Ascending aorta (tissue), 2 donors: ENCODE data around the gene DPP8. TPM values are rescaled to one million over a fixed set of nuclear protein-coding genes. Genes with fewer than 3 reads are reported as not detected.
A peak's percentile ranks its signal among the peaks of the same experiment; 100 is the strongest.

Source experiments
- DNase-seq, 2 donors: peaks; one replicate each; pipeline ENCODE4 v3.0.0-alpha.2; 2019; ENCODE audit warnings: low spot score in 2 of 2
- H3K27ac ChIP-seq, 2 donors: fragments of 200-600 bp; sonication (generic); one replicate each; pipeline ENCODE4 v1.5.1; 2016 to 2017; ENCODE audit warnings: mild to moderate bottlenecking in 1 of 2
- H3K27me3 ChIP-seq: fragments of 200-600 bp; sonication (generic); one replicate; pipeline ENCODE4 v1.5.1; 2017
- H3K36me3 ChIP-seq, 2 donors: fragments of 200-600 bp; sonication (generic); one replicate each; pipeline ENCODE4 v1.5.1; 2016
- H3K4me1 ChIP-seq, 2 donors: fragments of 200-600 bp; sonication (generic); one replicate each; pipeline ENCODE4 v1.5.1; 2016 to 2017; ENCODE audit warnings: mild to moderate bottlenecking in 1 of 2
- H3K4me3 ChIP-seq, 2 donors: fragments of 200-600 bp; sonication (generic); one replicate each; pipeline ENCODE4 v1.5.1; 2016 to 2017; ENCODE audit warnings: mild to moderate bottlenecking in 1 of 2
- H3K9me3 ChIP-seq, 2 donors: fragments of 200-600 bp; sonication (generic); one replicate each; pipeline ENCODE4 v1.5.1; 2016
- intact Hi-C: fragments of 100-400 bp; cut with DNase I; formaldehyde crosslinking; loops from one replicate; pipeline ENCODE4 v1.15.1; 2023
- total RNA-seq: library from RNA; depleted of rRNA; stranded (reverse); fragments of >200 nt; gene quantifications from one replicate; pipeline ENCODE4 v1.1.0, GENCODE V29; 2016
- TF ChIP-seq, protein P1 (sequence below), 3 experiments: fragments of 200-600 bp in 2 of 3; fragments of 450-650 bp in 1 of 3; sonication (generic) in 2 of 3; IDR thresholded peaks; one replicate each; pipeline ENCODE4 v1.5.1; 2016 to 2019; ENCODE audit warnings: antibody characterized with exemption in 3 of 3, mild to moderate bottlenecking in 1 of 3, moderate library complexity in 1 of 3

DPP8 gene
- total RNA-seq, 1 donor from 2014 or later: 69.0 TPM

GRCh38 chr15:65450556-65450955 lies 66.9 kb downstream of the DPP8 start:
- TF ChIP-seq, protein P1, sequence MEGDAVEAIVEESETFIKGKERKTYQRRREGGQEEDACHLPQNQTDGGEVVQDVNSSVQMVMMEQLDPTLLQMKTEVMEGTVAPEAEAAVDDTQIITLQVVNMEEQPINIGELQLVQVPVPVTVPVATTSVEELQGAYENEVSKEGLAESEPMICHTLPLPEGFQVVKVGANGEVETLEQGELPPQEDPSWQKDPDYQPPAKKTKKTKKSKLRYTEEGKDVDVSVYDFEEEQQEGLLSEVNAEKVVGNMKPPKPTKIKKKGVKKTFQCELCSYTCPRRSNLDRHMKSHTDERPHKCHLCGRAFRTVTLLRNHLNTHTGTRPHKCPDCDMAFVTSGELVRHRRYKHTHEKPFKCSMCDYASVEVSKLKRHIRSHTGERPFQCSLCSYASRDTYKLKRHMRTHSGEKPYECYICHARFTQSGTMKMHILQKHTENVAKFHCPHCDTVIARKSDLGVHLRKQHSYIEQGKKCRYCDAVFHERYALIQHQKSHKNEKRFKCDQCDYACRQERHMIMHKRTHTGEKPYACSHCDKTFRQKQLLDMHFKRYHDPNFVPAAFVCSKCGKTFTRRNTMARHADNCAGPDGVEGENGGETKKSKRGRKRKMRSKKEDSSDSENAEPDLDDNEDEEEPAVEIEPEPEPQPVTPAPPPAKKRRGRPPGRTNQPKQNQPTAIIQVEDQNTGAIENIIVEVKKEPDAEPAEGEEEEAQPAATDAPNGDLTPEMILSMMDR (IDR thresholded peaks at IDR 0.05): no peak
- intact Hi-C loops: no loop called here
- Histone ChIP-seq H3K36me3 (peaks cover 53 to 76% of the 10 kb centered on the region in 2 donors), H3K4me3 (no peak overlapping the region), H3K27me3 (no peaks in the 10 kb centered on the region), H3K9me3 (no peaks in the 10 kb centered on the region), H3K4me1 (no peaks in the 10 kb centered on the region), H3K27ac (no peak overlapping the region)
- no peak for DNase-seq

DNA sequence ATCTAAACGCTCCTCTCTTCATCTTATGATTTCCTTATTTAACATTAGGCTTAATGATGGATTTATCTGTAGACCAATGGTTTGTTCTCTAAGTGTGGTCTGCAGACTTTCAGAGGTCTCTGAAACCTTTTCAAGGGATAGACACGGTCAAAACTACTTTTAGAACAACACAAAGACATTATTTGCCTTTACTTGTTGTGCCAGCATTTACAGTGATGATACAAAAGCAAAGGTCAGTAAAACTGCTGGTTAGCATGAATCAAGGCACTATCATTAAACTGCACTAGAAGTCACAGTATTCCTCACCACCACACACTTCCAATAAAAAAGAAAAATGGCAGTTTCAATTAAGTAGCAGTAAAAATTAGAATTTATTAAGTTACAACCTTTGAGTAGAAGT lies 70.3 kb downstream of the DPP8 start:
- Histone ChIP-seq H3K9me3 (no peaks in the 10 kb centered on the region), H3K27ac (no peak overlapping the region), H3K4me1 (no peaks in the 10 kb centered on the region), H3K4me3 (no peak overlapping the region), H3K27me3 (no peaks in the 10 kb centered on the region), H3K36me3 (peaks cover 37 to 57% of the 10 kb centered on the region in 2 donors)
- TF ChIP-seq, protein P1 (IDR thresholded peaks at IDR 0.05): no peak
- DNase-seq: no peak
- intact Hi-C loops: no loop called here

DNA sequence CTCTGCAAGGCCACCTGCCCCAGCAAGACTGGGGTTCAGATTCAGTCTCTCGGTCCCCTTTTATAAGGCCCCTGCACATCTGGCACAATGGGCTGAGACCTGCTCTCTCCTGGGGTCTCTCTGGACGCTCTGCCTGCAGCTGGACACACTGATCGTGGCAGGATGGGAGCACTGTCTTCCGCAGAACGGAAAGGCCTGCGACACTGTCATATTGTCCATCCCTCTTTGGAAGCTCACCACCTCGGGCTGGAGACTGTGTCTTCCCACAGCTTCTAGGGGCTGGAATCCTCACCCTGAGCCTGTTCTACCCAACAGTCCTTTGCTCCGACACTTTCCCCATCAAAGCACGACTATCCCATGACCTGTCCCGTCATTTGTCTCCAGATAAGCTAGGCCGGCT lies 83.3 kb downstream of the DPP8 start:
- TF ChIP-seq, protein P1 (IDR thresholded peaks at IDR 0.05): no peak
- Histone ChIP-seq H3K9me3 (no peaks in the 10 kb centered on the region), H3K4me1 (no peaks in the 10 kb centered on the region), H3K27me3 (no peaks in the 10 kb centered on the region), H3K27ac (no peak overlapping the region), H3K4me3 (no peak overlapping the region), H3K36me3 (no peaks in the 10 kb centered on the region)
- no peak for DNase-seq
- intact Hi-C loops: no loop called here

GRCh38 chr15:65431731-65432130 lies 85.8 kb downstream of the DPP8 start:
- Histone ChIP-seq H3K4me3 (no peak overlapping the region), H3K27ac (no peak overlapping the region), H3K36me3 (no peaks in the 10 kb centered on the region), H3K27me3 (no peaks in the 10 kb centered on the region), H3K4me1 (no peaks in the 10 kb centered on the region), H3K9me3 (no peaks in the 10 kb centered on the region)
- intact Hi-C loops: no loop called here
- no peak for DNase-seq
- TF ChIP-seq, protein P1 (IDR thresholded peaks at IDR 0.05): no peak

GRCh38 chr15:65426216-65426853 lies 91.2 kb downstream of the DPP8 start:
- intact Hi-C loops: no loop called here
- no peak for DNase-seq
- TF ChIP-seq, protein P1 (IDR thresholded peaks at IDR 0.05): no peak
- Histone ChIP-seq H3K27me3 (no peaks in the 10 kb centered on the region), H3K4me1 (peaks cover 0 to 11% of the 10 kb centered on the region in 2 donors), H3K27ac (no peak overlapping the region), H3K9me3 (no peaks in the 10 kb centered on the region), H3K36me3 (no peaks in the 10 kb centered on the region), H3K4me3 (no peak overlapping the region)

DNA sequence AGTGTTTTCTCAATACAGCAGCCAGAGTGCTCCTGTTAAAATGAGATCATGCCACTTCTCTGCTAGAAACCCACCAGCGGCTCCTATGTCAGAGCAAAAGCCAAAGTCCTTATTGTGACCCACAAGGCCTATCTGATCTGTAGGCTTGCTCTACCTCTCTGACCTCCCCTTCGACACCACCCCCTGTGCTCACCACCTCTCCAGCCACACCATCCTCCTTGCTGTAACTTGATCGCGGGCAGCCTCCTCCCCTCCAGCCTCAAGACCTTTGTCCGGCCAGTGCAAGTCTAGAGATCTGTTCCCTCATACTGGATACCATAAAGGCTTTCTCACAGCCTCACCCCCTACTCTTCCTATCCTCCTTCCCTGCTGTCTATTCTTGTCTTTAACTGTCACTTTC lies 92.8 kb downstream of the DPP8 start:
- Histone ChIP-seq H3K36me3 (no peaks in the 10 kb centered on the region), H3K4me3 (no peak overlapping the region), H3K27me3 (peaks cover 5% of the 10 kb centered on the region), H3K4me1 (peaks cover 0 to 16% of the 10 kb centered on the region in 2 donors), H3K27ac (no peak overlapping the region), H3K9me3 (no peaks in the 10 kb centered on the region)
- DNase-seq: peak in 1 of 2 donors; percentile 27
- TF ChIP-seq, protein P1 (IDR thresholded peaks at IDR 0.05): no peak
- intact Hi-C loops: no loop called here
